ENCODE measurements around the gene SMG9.

SMG9 gene, protein sequence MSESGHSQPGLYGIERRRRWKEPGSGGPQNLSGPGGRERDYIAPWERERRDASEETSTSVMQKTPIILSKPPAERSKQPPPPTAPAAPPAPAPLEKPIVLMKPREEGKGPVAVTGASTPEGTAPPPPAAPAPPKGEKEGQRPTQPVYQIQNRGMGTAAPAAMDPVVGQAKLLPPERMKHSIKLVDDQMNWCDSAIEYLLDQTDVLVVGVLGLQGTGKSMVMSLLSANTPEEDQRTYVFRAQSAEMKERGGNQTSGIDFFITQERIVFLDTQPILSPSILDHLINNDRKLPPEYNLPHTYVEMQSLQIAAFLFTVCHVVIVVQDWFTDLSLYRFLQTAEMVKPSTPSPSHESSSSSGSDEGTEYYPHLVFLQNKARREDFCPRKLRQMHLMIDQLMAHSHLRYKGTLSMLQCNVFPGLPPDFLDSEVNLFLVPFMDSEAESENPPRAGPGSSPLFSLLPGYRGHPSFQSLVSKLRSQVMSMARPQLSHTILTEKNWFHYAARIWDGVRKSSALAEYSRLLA

DNA sequence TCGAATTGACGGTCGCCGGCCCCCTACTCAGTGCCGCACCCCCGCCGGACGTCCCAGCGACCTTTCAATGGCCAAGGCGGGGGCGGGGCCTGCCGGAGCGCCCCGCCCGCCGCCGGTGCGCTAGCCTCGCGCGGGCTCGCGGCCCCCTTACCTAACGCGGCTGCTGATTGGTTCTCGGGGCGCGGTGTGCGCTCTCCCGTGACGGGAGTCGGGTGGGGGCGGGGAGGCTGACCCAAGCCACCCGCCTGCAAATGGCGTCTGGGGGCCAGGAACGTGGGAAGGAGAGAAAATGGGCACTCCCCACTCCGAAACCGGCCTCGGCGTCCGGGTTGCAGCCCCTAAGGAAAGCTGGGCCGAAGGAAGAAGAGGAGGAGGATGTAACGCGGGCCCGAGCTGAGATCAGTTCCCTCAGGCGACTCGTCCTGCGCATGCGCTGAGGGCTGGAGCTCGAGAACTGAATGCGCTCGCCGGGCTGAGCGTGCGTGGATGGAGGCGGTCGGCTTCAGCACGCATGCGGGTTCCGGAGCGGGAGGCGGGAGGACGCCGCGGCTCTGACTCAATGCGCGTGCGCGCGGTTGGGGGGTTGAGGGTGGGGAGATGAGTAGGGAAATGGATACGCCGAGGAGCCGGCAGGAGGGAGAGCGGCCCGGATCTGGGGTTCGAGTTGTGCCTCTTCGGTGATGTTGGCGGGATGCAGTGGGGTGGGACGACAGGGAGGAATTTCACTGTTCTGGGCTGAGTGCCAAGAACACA lies at the start of gene SMG9:
TSS of gene SMG9 (minus strand) at position 460 of the 753 bp plus-strand sequence. CDS start 4,221 bp downstream, outside the sequence.
- peak within 1 kb of the TSS; percentile 98 for H3K27ac ChIP-seq
- in situ Hi-C loops (cut with HindIII; ENCODE audit: low pct_ligation_motif_present, low sequenced_read_pairs): no loop called here
- no peaks in the 10 kb centered on the region for H3K27me3 ChIP-seq (replicated peaks)
- peak; percentile 94 for DNase-seq
- peaks cover 18% of the 10 kb centered on the region for H3K36me3 ChIP-seq (replicated peaks)
- TF ChIP-seq, protein P1, sequence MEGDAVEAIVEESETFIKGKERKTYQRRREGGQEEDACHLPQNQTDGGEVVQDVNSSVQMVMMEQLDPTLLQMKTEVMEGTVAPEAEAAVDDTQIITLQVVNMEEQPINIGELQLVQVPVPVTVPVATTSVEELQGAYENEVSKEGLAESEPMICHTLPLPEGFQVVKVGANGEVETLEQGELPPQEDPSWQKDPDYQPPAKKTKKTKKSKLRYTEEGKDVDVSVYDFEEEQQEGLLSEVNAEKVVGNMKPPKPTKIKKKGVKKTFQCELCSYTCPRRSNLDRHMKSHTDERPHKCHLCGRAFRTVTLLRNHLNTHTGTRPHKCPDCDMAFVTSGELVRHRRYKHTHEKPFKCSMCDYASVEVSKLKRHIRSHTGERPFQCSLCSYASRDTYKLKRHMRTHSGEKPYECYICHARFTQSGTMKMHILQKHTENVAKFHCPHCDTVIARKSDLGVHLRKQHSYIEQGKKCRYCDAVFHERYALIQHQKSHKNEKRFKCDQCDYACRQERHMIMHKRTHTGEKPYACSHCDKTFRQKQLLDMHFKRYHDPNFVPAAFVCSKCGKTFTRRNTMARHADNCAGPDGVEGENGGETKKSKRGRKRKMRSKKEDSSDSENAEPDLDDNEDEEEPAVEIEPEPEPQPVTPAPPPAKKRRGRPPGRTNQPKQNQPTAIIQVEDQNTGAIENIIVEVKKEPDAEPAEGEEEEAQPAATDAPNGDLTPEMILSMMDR (IDR thresholded peaks at IDR 0.05; ENCODE audit: low read depth, low read length, missing control alignments): no peak
- H3K4me3 ChIP-seq (ENCODE audit: low read depth, low read length): peak within 1 kb of the TSS; percentile 82

DNA sequence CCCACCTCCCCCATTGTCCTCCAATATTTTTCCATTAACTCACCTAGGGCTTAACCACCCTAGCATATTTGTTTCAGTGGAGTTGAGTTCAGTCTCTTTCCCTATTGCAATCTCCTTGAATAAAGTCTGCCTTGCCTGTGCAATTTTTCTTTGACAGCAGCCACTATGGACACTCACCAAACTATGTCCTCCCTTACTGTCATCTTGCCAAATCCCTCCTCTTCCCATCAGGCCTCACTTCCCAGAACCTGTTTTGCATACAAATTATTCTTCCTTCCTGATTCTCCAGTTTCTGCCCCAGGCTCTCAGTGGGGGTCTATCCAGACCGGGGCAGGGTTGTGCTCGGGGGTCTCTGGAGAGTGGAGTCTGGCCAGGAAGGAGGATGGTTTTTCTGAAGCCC lies 49.7 kb upstream of the SMG9 start:
- H3K27me3 ChIP-seq (replicated peaks): no peaks in the 10 kb centered on the region
- TF ChIP-seq, protein P1 (IDR thresholded peaks at IDR 0.05; ENCODE audit: low read depth, low read length, missing control alignments): no peak
- in situ Hi-C loops (cut with HindIII; ENCODE audit: low pct_ligation_motif_present, low sequenced_read_pairs): no loop called here
- no peak for DNase-seq
- H3K4me3 ChIP-seq (ENCODE audit: low read depth, low read length): no peak overlapping the region
- H3K27ac ChIP-seq: no peak overlapping the region
- H3K36me3 ChIP-seq (replicated peaks): no peaks in the 10 kb centered on the region

DNA sequence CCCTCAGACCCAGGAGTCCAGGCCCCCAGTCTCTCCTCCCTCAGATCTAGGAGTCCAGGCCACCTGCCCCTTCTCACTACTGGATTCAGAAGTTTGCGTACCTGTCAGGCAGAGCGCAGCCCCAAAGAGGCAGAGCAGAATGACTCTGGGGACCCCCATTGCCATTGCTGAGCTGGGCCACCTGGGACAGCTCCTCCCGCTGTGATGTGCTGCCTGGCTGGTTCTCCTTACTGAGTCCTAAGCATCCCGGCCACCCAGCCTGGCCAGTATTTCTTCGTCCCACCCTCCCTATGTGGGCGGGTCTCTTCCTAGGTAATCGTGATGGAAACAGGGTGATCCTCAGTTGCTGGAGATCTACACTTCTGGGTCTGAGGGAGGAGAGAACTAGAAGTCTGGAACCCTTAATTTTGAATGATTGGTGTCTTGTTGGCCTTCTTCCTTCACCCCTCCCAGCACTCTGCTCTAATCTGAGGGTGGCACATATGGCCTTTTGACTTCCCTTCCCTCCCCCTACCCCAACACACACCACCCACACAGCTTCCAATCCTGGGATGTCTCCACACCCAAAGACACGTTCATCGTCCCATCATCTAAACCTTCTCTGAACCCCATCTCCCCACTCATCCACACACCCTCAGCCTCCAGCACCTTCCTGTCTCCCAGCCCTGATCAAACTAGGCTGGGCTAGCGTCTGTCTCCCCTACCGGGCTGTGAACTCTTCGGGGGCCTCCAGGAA lies 47.6 kb upstream of the SMG9 start, which contains the start of gene LYPD5:
TSS of gene LYPD5 (minus strand) at position 232 of the 736 bp plus-strand sequence. CDS start at position 165, 67 bp downstream.
- no peak for DNase-seq
- in situ Hi-C loops (cut with HindIII; ENCODE audit: low pct_ligation_motif_present, low sequenced_read_pairs): no loop called here
- Histone ChIP-seq H3K27ac (no peak within 1 kb of the TSS), H3K4me3 (ENCODE audit: low read depth, low read length) (no peak within 1 kb of the TSS), H3K36me3 (replicated peaks) (no peaks in the 10 kb centered on the region), H3K27me3 (replicated peaks) (no peaks in the 10 kb centered on the region)
- TF ChIP-seq, protein P1 (IDR thresholded peaks at IDR 0.05; ENCODE audit: low read depth, low read length, missing control alignments): no peak

DNA sequence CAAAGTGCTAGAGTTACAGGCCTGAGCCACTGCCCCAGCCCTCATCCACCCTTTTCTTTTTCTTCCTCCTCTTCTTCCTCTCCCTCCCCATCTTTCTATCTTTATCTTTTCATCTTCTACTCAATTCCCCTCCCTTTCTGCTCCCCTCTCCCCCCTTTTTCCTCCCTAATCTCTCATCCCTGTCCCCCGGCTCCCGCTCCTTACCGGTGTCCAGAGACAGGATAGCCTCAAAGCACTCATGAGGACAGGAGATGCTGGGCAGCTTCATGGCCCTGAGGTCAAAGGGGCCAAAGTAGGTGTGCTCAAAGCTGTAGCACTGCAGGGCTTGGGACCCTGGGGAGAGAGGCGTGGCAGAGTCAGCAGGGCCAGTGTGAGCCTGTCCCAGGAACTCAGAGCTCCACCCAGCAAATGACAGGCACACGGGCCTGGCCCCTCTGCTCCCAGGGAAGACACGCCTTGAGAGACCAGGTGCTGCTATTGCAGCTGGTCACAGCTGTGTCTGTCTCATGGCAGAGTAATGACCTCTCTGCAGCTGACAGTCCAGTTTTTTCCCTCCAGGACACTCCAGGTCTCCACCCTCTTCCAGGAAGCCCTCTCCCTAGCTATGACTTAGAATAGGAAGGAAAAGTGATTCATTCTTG lies 44.9 kb upstream of the SMG9 start:
- TF ChIP-seq, protein P1 (IDR thresholded peaks at IDR 0.05; ENCODE audit: low read depth, low read length, missing control alignments): no peak
- H3K4me3 ChIP-seq (ENCODE audit: low read depth, low read length): no peak overlapping the region
- DNase-seq: no peak
- H3K27ac ChIP-seq: no peak overlapping the region
- H3K27me3 ChIP-seq (replicated peaks): no peaks in the 10 kb centered on the region
- in situ Hi-C loops (cut with HindIII; ENCODE audit: low pct_ligation_motif_present, low sequenced_read_pairs): no loop called here
- no peaks in the 10 kb centered on the region for H3K36me3 ChIP-seq (replicated peaks)
